ENCODE results near the gene PAIP1.

The PAIP1 gene

GRCh38 chr5:43485406-43485805, 71.5 kb downstream of the PAIP1 start:
- H3K27ac ChIP-seq, result no peak overlapping the region
- TF ChIP-seq, protein P1, sequence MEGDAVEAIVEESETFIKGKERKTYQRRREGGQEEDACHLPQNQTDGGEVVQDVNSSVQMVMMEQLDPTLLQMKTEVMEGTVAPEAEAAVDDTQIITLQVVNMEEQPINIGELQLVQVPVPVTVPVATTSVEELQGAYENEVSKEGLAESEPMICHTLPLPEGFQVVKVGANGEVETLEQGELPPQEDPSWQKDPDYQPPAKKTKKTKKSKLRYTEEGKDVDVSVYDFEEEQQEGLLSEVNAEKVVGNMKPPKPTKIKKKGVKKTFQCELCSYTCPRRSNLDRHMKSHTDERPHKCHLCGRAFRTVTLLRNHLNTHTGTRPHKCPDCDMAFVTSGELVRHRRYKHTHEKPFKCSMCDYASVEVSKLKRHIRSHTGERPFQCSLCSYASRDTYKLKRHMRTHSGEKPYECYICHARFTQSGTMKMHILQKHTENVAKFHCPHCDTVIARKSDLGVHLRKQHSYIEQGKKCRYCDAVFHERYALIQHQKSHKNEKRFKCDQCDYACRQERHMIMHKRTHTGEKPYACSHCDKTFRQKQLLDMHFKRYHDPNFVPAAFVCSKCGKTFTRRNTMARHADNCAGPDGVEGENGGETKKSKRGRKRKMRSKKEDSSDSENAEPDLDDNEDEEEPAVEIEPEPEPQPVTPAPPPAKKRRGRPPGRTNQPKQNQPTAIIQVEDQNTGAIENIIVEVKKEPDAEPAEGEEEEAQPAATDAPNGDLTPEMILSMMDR (IDR thresholded peaks at IDR 0.05; ENCODE audit: low read depth, low read length), result no peak
- H3K9me3 ChIP-seq (ENCODE audit: severe bottlenecking), result no peaks in the 10 kb centered on the region
- no peaks in the 10 kb centered on the region for H3K27me3 ChIP-seq (ENCODE audit: insufficient read depth, low read depth, severe bottlenecking)
- peaks cover 6% of the 10 kb centered on the region for H3K36me3 ChIP-seq
- DNase-seq, result no peak
- H3K4me3 ChIP-seq (ENCODE audit: low read depth, low read length), result no peak overlapping the region

DNA sequence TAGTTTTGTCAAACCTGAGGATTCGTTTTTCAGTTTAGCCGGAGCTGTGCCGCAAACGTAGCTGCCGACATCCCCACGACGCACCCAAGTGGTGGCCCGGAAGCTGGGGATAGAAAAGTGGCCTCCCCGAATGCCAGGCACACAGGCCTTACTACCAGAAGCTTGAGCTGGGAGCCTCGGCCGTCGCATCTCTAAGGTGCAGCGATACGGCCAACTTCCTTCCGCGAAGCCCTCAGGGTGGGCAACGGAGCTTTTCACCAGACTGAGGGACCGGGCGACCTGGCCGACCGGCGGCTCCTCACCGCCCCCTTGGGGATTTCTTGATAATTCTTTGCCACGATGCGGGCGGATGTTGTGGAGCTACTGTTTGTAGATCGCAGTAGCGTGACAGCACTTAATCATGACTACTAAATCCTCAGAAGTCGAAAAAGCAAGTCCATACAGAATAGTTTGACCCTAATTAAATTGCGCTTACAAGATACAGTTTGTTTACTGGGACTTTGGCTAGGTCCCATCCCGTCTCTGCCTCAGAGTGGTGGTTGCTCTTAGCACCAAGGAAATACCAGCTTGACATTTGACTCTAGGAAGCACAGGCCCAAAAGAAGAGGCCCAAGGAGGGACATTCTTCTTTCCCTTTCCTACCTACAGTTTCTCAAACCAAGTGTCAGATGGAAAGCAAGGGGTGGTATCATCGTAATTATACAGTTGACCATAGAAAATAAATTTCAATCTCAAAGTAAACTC, 72.6 kb downstream of the PAIP1 start:
- peak; percentile 82 for DNase-seq
- no peaks in the 10 kb centered on the region for H3K27me3 ChIP-seq (ENCODE audit: insufficient read depth, low read depth, severe bottlenecking)
- H3K27ac ChIP-seq, result peak overlapping the region; percentile 91
- TF ChIP-seq, protein P1 (IDR thresholded peaks at IDR 0.05; ENCODE audit: low read depth, low read length), result peak; percentile 68
- H3K36me3 ChIP-seq, result no peaks in the 10 kb centered on the region; the same call in 1 of the 2 replicates
- no peaks in the 10 kb centered on the region for H3K9me3 ChIP-seq (ENCODE audit: severe bottlenecking)
- peak overlapping the region; percentile 81 for H3K4me3 ChIP-seq (ENCODE audit: low read depth, low read length)

GRCh38 chr5:43483298-43484105, 73.4 kb downstream of the PAIP1 start, which contains the start of gene TMEM267:
Gene TMEM267, minus strand, starts transcription at chr5:43483865. Its CDS starts 29,896 bp downstream, at chr5:43453969.
- Histone ChIP-seq H3K27ac (peak within 1 kb of the TSS; percentile 91), H3K36me3 (no peaks in the 10 kb centered on the region), H3K9me3 (ENCODE audit: severe bottlenecking) (no peaks in the 10 kb centered on the region), H3K4me3 (ENCODE audit: low read depth, low read length) (peak within 1 kb of the TSS; percentile 81), H3K27me3 (ENCODE audit: insufficient read depth, low read depth, severe bottlenecking) (no peaks in the 10 kb centered on the region)
- DNase-seq, result peak; percentile 92
- TF ChIP-seq, protein P1 (IDR thresholded peaks at IDR 0.05; ENCODE audit: low read depth, low read length), result 0 out of 2 replicates have a peak, but pooled peaks have one; percentile 4

GRCh38 chr5:43482490-43483297, 74.2 kb downstream of the PAIP1 start:
- no peaks in the 10 kb centered on the region for H3K27me3 ChIP-seq (ENCODE audit: insufficient read depth, low read depth, severe bottlenecking)
- H3K4me3 ChIP-seq (ENCODE audit: low read depth, low read length), result peak overlapping the region; percentile 81
- H3K36me3 ChIP-seq, result no peaks in the 10 kb centered on the region
- H3K27ac ChIP-seq, result peak overlapping the region; percentile 91
- no peaks in the 10 kb centered on the region for H3K9me3 ChIP-seq (ENCODE audit: severe bottlenecking)
- DNase-seq, result no peak
- TF ChIP-seq, protein P1 (IDR thresholded peaks at IDR 0.05; ENCODE audit: low read depth, low read length), result no peak
